ES-I3 (cell line): ENCODE data around the gene AKT3.
"Not testable (repeated sequence)": the region's sequence is repeated elsewhere in the genome, so short reads cannot be mapped to it uniquely, and the experiment has no call there.

Source experiments
- H3K36me3 ChIP-seq: 2 replicates; pipeline ENCODE4 v1.6.1; 2013; ENCODE audit warnings: mild to moderate bottlenecking, low read length, control low read depth, moderate library complexity; ENCODE audit not compliant: insufficient read depth
- H3K4me1 ChIP-seq: 2 replicates; pipeline ENCODE4 v1.6.1; 2013; ENCODE audit warnings: mild to moderate bottlenecking, control low read depth, low read length; ENCODE audit not compliant: insufficient read depth
- H3K9ac ChIP-seq: 2 replicates; pipeline ENCODE4 v1.6.1; 2013; ENCODE audit warnings: low read depth, mild to moderate bottlenecking, low read length, moderate library complexity
- H3K9me3 ChIP-seq: 2 replicates; pipeline ENCODE4 v1.6.1; 2013; ENCODE audit warnings: mild to moderate bottlenecking, low read length, moderate library complexity; ENCODE audit not compliant: control insufficient read depth, insufficient read depth

Gene AKT3

DNA sequence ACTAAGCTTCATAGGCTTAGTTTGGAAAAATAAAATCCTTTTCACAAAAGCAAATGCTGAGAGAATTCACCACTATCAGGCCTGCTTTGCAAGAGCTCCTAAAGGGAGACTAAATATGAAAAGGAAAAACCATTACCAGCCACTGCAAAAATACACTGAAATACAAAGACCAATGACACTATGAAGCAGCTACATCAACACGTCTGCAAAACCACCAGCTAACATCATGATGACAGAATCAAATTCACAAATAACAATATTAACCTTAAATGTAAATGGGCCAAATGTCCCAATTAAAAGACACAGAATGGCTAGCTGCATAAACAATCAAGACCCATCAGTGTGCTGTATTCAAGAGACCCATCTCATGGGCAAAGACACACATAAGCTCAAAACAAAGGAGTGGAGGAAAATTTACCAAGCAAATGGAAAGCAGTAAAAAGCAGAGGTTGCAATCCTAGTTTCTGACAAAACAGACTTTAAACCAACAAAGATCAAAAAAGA is 28.8 kb downstream of the AKT3 start:
- H3K9me3 ChIP-seq = no peaks in the 10 kb centered on the region; the same call in 1 of the 2 replicates

DNA sequence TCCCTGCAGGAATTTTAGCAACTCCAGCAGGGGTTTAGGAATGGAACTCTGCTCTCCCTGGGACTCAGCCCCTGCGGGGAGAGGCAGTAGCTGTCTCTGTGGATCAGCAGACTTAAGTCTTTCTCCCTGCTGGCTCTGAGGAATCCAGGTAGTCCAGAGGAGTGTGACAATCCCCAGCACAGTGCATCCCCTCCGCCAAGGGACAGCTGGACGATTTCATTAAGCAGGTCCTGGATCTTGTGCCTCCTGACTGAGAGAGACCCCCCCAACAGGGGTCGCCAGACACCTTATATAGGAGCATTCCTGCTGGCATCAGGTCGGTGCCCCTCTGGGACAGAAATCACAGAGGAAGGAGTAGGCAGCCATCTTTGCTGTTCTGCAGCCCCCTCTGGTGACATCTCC is 30.6 kb downstream of the AKT3 start:
- Histone ChIP-seq H3K9me3 (no peaks in the 10 kb centered on the region; the same call in 1 of the 2 replicates), H3K4me1 (no peaks in the 10 kb centered on the region), H3K36me3 (no peaks in the 10 kb centered on the region), H3K9ac (no peak overlapping the region)

More for the DNA sequence above, 28.8 kb downstream of the AKT3 start:
- H3K9ac ChIP-seq = no peak overlapping the region
- no peaks in the 10 kb centered on the region for H3K36me3 ChIP-seq
- no peaks in the 10 kb centered on the region for H3K4me1 ChIP-seq

DNA sequence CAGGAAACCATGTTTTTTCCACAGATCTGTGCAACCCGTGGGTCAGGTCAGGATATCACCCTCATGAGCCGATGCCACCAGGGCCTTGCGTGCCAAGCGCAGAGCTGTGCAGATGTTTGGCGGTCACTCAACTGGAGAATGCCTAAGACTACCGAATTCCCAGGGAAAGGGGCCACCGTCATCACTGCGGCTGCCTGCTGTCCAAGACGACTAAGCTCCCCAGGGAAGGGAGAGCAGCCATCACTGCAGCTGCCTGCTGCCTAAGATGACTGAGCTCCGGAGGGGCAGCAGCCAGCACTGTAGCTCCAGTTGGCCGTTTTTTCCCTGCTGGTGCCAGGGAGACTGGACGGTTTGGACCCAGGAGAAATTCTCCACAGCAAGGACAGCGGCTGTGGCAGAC is 31.1 kb downstream of the AKT3 start:
- H3K9me3 ChIP-seq = no peaks in the 10 kb centered on the region; the same call in 1 of the 2 replicates
- no peaks in the 10 kb centered on the region for H3K4me1 ChIP-seq
- H3K9ac ChIP-seq = no peak overlapping the region
- no peaks in the 10 kb centered on the region for H3K36me3 ChIP-seq

DNA sequence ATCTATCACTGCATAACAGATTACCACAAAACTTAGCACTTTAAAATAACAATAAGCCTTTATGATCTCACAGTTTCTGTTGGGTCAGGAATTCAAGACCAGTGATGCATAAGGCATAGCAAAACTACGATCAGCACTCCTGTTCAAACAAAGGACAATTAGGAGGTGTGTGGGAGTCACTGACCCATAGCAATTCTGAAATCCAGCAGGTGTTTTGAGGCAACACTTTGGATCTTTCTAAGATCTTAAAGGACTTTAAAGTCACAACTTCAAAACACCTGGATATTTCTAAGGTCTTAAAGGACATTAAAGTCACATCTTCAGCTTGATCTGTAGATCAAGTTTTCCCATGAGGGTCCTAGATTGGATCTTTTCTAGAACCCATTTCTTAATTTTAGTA is 35.3 kb downstream of the AKT3 start:
- Histone ChIP-seq H3K36me3 (no peaks in the 10 kb centered on the region), H3K4me1 (no peaks in the 10 kb centered on the region), H3K9ac (no peak overlapping the region), H3K9me3 (no peaks in the 10 kb centered on the region)

DNA sequence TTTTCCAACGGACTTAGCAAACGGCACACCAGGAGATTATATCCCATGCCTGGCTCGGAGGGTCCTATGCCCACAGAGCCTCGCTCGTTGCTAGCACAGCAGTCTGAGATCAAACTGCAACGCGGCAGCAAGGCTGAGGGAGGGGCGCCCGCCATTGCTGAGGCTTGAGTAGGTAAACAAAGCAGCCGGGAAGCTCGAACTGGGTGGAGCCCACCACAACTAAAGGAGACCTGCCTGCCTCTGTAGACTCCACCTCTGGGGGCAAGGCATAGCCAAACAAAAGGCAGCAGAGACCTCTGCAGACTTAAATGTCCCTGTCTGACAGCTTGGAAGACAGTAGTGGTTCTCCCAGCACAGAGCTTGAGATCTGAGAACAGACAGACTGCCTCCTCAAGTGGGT is 42.7 kb downstream of the AKT3 start:
- not testable (repeated sequence) for H3K36me3 ChIP-seq, H3K9me3 ChIP-seq, H3K9ac ChIP-seq, H3K4me1 ChIP-seq

DNA sequence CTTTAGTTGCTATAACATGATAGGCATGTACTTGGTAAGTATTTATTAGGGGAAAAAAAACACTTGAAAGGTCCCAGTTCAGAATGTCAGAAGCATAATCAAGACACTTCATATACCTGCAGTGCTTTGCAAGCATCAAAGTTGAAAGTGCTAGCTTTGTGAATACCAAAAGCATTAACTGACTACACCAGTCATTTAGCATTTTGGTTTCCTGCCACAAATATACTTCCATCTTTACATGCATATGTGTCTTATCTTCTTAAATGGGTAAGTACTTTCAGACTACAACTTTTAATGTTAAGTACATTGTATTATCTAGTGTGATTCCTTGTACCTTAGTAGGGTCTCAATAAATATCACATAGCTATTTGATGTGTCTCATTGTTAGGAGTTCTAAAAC is 43.7 kb downstream of the AKT3 start:
- Histone ChIP-seq H3K9me3 (peaks cover 4% of the 10 kb centered on the region; the same call in 1 of the 2 replicates), H3K36me3 (no peaks in the 10 kb centered on the region), H3K4me1 (no peaks in the 10 kb centered on the region), H3K9ac (no peak overlapping the region)

DNA sequence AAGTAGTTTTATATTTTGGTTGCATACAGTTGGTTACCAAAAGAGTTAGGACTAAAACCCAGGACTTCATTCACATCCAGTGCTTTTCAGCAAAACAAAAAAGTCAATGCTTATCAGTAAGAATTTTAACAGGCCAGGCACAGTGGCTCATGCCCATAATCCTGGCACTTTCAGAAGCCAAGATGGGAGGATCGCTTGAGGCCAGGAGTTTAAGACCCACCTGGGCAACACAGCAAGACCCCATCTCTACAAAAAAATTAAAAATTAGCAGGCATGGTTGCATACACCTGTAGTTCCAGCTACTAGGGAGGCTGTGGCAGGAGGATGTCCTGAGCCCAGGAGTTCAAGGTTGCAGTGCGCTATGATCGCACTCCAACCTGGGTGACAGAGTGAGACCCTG is 47.3 kb downstream of the AKT3 start:
- Histone ChIP-seq H3K9me3 (peaks cover 4% of the 10 kb centered on the region; the same call in 1 of the 2 replicates), H3K4me1 (no peaks in the 10 kb centered on the region)

DNA sequence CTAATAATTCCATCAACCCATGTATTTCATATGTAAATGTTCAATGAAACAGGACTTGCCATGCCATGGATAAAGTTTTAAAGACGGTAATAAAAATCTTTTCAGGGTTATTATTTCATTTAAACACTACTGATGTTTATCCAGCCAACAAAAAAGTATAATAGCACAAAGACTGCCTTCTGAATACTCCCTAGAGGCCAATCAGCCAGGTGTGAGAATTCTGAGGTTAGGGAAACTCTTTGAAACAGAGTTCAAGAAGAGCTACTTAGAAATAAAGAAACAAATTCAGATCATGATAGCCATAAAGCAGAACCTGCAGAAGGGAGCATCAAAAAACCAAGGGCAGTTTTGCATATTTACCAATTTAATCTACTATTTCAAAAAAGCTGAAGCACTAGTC is 48.7 kb downstream of the AKT3 start:
- H3K9ac ChIP-seq = no peak overlapping the region
- H3K4me1 ChIP-seq = no peaks in the 10 kb centered on the region
- no peaks in the 10 kb centered on the region for H3K9me3 ChIP-seq
- H3K36me3 ChIP-seq = no peaks in the 10 kb centered on the region

More for the DNA sequence above, 47.3 kb downstream of the AKT3 start:
- Histone ChIP-seq H3K36me3 (no peaks in the 10 kb centered on the region), H3K9ac (no peak overlapping the region)

DNA sequence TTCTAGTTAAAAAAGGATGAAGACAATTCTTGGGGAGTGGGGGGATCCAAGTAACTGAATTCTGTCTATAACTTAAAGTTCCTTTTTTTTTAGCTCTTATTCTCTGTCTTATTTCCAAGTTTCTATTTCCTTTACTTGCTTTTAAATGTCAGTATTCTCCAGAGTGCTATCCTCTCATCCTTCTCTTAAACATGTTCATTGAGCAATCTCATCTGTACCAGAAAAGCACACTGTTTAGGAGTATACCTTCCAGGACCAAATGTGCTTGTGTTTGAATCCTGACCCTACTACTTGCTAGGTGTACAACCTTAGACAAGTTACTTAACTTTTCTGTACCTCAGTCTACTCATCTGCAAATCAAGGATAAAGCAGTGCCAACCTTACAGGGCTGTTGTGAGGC is 50.1 kb downstream of the AKT3 start:
- Histone ChIP-seq H3K9me3 (no peaks in the 10 kb centered on the region), H3K9ac (no peak overlapping the region), H3K4me1 (no peaks in the 10 kb centered on the region), H3K36me3 (no peaks in the 10 kb centered on the region)

DNA sequence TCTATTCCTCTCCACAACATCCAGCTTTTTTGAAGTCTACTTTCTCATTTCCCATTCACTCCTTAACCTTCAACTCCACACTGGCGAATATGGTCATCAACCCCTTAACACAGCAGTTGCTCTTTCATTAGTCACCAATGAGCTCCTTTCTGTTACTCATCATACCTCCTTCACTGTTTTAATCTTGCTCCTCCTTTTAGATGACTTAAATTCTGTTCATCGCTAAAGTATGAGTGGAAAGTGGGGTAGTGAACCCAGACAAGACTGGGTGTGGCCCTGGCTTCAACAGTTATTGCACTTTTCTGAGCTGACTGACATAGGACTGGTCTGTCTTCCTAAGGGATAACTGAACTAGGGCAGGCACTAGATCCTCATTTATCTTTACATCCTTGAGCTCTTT is 51.3 kb downstream of the AKT3 start:
- no peaks in the 10 kb centered on the region for H3K36me3 ChIP-seq
- H3K9ac ChIP-seq = no peak overlapping the region
- H3K9me3 ChIP-seq = no peaks in the 10 kb centered on the region
- no peaks in the 10 kb centered on the region for H3K4me1 ChIP-seq

DNA sequence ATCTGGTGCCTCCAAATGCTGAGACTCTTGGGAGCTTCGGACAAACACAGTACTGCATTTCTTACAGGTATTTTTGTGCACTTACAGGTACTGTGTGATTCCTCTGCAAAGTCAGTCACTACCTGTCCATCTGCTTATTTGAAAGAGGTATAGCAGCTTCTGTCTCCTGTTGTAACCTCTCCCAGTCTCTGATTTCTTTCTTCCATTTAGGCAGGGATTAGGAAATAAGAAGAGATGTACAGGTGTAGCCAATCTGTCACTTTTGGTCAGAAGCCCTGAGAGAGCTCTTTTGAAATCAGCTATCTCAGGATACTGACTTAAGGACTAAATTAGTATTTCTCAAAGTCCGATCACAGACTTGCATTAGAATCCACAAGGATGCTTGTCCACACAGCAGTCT is 54.0 kb downstream of the AKT3 start:
- H3K9ac ChIP-seq = no peak overlapping the region
- H3K4me1 ChIP-seq = peaks cover 11% of the 10 kb centered on the region
- no peaks in the 10 kb centered on the region for H3K36me3 ChIP-seq
- no peaks in the 10 kb centered on the region for H3K9me3 ChIP-seq

DNA sequence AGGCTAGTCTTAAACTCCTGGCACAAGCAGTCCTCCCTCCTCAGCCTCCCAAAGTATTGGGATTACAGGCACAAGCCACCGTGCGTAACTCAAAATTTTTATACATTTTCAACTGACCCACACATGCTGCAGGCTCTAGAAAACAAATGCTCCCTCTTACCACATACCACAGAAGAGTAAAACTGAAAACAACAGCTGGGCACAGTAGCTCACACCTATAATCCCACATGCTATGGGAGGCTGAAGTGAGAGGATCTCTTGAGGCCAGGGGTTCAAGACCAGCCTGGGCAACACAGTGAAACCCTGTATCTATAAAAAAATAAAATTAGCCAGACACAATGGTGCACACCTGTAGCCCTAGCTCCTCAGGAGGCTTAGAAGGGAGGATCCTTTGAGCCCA is 56.7 kb downstream of the AKT3 start:
- Histone ChIP-seq H3K4me1 (peaks cover 11% of the 10 kb centered on the region), H3K9ac (no peak overlapping the region), H3K36me3 (no peaks in the 10 kb centered on the region), H3K9me3 (no peaks in the 10 kb centered on the region)

DNA sequence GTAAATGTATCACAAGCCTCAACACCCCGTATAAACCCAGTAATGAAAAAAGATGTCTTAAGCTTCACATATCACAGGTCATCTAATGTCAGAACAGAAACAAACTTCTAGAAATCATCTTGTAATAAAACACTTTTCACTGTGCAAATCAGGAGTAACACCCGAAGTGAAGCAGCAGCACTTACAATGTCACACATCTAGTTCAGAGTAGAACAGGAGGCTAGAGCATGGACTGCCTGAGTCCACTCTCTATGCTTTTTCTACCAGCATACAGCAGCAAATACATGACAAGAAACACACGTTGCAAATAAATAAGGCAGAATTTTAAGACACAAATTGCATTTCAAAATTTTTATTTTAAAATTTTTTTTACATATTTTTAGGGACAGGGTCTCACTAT is 57.2 kb downstream of the AKT3 start:
- no peaks in the 10 kb centered on the region for H3K9me3 ChIP-seq
- no peak overlapping the region for H3K9ac ChIP-seq
- peaks cover 11% of the 10 kb centered on the region for H3K4me1 ChIP-seq
- no peaks in the 10 kb centered on the region for H3K36me3 ChIP-seq

DNA sequence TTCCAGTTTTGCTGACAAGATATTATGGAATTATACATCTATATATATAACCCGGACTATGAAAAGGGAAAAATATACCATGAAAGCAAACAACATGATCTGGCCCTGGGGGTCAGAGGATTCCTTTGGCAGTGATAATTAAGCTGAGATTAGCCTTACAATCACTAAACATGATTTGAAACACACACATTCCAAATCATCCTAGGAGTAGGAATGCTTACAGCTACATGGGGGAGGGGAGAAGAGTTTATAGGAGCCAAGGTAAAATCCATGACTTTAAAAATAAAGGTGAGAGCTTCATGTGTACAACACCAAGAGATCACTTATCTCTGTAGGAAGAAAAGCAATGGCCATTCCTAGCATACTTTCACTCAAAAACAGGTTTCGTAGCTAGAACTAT is 57.6 kb downstream of the AKT3 start:
- Histone ChIP-seq H3K9me3 (no peaks in the 10 kb centered on the region), H3K36me3 (no peaks in the 10 kb centered on the region), H3K9ac (no peak overlapping the region), H3K4me1 (peaks cover 11% of the 10 kb centered on the region)

DNA sequence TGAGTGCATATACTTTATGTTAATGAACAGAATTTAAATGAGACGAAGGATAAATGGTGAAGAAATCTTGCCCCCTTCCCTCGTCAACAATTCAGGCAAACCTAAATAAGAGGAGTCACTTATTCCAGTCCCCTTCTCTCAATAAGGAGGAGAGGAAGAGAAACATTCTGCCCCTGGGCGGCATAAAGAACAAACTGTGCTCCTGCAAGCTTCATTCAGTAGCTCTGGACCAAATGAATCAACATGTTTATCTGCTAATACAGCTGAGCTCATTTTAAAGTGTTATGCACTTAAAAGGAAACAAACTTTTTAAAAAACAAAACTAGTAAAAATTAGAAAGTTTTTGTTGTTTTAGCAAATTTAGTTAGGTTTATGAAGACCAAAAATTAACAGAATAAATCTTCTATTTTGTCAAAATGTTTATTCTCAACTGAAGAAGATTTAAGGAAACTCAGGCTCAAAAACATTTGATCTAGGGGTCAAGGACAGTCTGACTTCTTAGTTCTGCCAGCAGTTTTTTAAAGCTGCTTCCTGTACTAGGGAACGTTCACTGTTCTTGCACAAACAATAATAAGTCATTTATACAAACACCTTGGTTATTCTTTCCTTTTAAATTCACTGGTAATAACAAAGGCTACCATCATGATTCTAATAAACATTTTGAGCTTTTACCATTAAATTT is 58.3 kb downstream of the AKT3 start:
- no peaks in the 10 kb centered on the region for H3K36me3 ChIP-seq
- H3K9ac ChIP-seq = no peak overlapping the region
- H3K9me3 ChIP-seq = no peaks in the 10 kb centered on the region
- H3K4me1 ChIP-seq = peaks cover 11% of the 10 kb centered on the region
